HepG2 (cell line): ENCODE data around the gene TTC32. TPM values are rescaled to one million over a fixed set of nuclear protein-coding genes. Genes with fewer than 3 reads are reported as not detected.

Source experiments
- GATAD1 ChIP-seq: IDR thresholded peaks from 2 replicates; pipeline ENCODE4 v1.6.1; 2016; ENCODE audit warnings: missing genetic modification reagents, missing compliant biosample characterization
- KDM5B ChIP-seq: sonication (generic); formaldehyde crosslinking; IDR thresholded peaks from 2 replicates; pipeline ENCODE4 v1.4.0; 2020; ENCODE audit warnings: missing genetic modification reagents, mild to moderate bottlenecking, borderline replicate concordance
- SMC3 ChIP-seq: IDR thresholded peaks from 2 replicates; pipeline ENCODE4 v1.6.1; 2011; ENCODE audit warnings: low read length, improper control_type of control experiment
- THAP11 ChIP-seq: IDR thresholded peaks from 2 replicates; pipeline ENCODE4 v1.6.1; 2016; ENCODE audit warnings: missing biosample characterization, missing genetic modification reagents
- ZFX ChIP-seq: sonication (generic); formaldehyde crosslinking; IDR thresholded peaks from 2 replicates; pipeline ENCODE4 v1.4.0; 2020; ENCODE audit warnings: mild to moderate bottlenecking, low read depth, missing genetic modification reagents, moderate library complexity
- polyA plus RNA-seq, 8 experiments: library from polyadenylated mRNA; depleted of rRNA in 3 of 8; stranded (reverse) in 7 of 8; unstranded in 1 of 8; fragments of >200 nt; fragmentation: Illumina TruSeq in 4 of 8; extraction: Trizol in 4 of 8; gene quantifications; 2 replicates each; pipeline versions ENCODE4 v1.2.1 to v1.2.3, GENCODE V29; 2011 to 2016; ENCODE audit warnings: low read depth in 4 of 8, missing spikeins in 1 of 8, mixed read lengths in 1 of 8; ENCODE audit not compliant: insufficient read depth in 1 of 8
- total RNA-seq, 5 experiments: library from RNA; depleted of rRNA; stranded (reverse); fragments of >200 nt; fragmentation: Illumina TruSeq; extraction: Trizol; gene quantifications; 2 replicates each; pipeline ENCODE4 v1.2.3, GENCODE V29; 2016; ENCODE audit warnings: low read depth in 1 of 5
- TF ChIP-seq, protein P1 (sequence below): sonication (generic); formaldehyde crosslinking; IDR thresholded peaks from 2 replicates; pipeline ENCODE4 v1.5.0; 2020; ENCODE audit warnings: mild to moderate bottlenecking, missing genetic modification reagents, borderline replicate concordance
- TF ChIP-seq, protein P2 (sequence below): sonication (generic); formaldehyde crosslinking; IDR thresholded peaks from 2 replicates; pipeline ENCODE4 v1.8.1; 2023; ENCODE audit warnings: mild to moderate bottlenecking, moderate library complexity, missing genetic modification reagents
- TF ChIP-seq, protein P3 (sequence below): sonication (generic); formaldehyde crosslinking; IDR thresholded peaks from 2 replicates; pipeline ENCODE4 v1.9.0; 2021; ENCODE audit warnings: missing genetic modification reagents, mild to moderate bottlenecking, borderline replicate concordance
- TF ChIP-seq, protein P4 (sequence below): sonication (generic); formaldehyde crosslinking; IDR thresholded peaks from 2 replicates; pipeline ENCODE4 v1.4.0; 2020; ENCODE audit warnings: missing genetic modification reagents
- TF ChIP-seq, protein P5 (sequence below): sonication (generic); formaldehyde crosslinking; IDR thresholded peaks from 2 replicates; pipeline ENCODE4 v1.4.0; 2020; ENCODE audit warnings: missing genetic modification reagents
- TF ChIP-seq, protein P6 (sequence below): sonication (generic); formaldehyde crosslinking; IDR thresholded peaks from 2 replicates; pipeline ENCODE4 v1.4.0; 2020; ENCODE audit warnings: missing genetic modification reagents

Gene TTC32
- total and polyA plus RNA-seq, 2 of the 13 experiments (the other 11 are each of a cell fraction or from before 2014, with no cell fraction given) = 21.6 to 38.3 TPM

DNA sequence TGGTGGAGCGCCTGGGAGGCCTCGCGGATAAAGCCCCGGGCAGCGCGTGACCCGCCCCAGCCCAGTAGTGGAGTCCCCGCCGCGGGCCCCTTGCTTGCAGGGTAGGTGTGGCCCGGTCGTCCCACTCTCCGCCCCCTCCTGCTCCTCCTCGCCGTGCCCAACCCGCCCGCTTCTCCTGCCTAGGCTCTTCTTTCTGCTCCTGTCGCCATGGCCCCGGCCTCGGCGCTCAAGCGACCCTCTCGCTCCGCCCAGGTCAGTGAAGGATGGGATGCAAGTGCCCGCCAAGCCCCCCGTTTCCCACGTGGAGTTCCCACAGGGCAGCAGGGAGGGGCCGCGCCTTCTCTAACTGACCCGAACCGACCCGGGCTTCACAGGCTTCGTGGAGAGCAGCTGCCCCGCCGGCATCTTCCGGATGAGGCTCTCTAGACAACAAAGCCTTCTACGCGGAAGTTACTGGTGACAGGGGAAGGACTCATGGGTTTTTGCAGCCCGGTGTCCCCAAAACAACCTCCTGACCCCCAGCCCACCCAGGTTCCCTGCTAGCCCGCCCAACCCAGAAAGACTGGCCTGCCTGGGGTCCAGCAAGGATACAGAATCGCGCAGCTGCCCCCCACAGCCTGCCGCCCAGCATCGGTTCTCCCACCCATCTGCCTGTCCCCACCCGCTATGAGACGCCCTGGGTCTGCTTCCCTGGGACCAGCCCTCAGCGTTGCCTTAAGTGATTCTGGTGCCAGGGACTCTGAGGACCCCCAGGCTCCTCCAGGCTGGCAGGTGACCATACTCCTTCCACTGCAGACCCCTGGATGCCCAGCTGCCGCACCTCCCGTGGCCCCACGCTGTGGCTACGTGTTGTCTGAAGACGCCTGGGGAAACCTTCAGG, 32.8 kb downstream of the TTC32 start (continued):
- TF ChIP-seq, protein P1, sequence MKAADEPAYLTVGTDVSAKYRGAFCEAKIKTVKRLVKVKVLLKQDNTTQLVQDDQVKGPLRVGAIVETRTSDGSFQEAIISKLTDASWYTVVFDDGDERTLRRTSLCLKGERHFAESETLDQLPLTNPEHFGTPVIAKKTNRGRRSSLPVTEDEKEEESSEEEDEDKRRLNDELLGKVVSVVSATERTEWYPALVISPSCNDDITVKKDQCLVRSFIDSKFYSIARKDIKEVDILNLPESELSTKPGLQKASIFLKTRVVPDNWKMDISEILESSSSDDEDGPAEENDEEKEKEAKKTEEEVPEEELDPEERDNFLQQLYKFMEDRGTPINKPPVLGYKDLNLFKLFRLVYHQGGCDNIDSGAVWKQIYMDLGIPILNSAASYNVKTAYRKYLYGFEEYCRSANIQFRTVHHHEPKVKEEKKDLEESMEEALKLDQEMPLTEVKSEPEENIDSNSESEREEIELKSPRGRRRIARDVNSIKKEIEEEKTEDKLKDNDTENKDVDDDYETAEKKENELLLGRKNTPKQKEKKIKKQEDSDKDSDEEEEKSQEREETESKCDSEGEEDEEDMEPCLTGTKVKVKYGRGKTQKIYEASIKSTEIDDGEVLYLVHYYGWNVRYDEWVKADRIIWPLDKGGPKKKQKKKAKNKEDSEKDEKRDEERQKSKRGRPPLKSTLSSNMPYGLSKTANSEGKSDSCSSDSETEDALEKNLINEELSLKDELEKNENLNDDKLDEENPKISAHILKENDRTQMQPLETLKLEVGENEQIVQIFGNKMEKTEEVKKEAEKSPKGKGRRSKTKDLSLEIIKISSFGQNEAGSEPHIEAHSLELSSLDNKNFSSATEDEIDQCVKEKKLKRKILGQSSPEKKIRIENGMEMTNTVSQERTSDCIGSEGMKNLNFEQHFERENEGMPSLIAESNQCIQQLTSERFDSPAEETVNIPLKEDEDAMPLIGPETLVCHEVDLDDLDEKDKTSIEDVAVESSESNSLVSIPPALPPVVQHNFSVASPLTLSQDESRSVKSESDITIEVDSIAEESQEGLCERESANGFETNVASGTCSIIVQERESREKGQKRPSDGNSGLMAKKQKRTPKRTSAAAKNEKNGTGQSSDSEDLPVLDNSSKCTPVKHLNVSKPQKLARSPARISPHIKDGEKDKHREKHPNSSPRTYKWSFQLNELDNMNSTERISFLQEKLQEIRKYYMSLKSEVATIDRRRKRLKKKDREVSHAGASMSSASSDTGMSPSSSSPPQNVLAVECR = peak; percentile 22; the same call in 1 of the 2 replicates
- TF ChIP-seq, protein P2, sequence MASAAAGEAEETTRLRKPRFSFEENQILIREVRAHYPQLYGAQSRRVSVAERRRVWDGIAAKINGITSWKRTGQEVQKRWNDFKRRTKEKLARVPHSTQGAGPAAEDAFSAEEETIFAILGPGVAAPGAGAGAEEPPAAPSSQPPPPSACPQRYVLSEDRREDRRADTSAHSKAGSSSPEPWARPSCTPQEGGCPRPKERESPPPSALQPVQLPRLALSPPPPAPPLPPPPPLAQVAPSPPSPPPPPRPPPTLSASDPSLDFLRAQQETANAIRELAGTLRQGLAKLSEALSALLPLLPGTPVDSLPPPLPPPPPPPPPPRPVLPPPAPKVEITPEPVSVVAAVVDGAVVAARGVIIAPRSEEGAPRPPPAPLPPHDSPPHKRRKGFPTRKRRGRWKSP (CRISPR knock-in tag) = peak; percentile 47; the same call in 1 of the 2 replicates
- TF ChIP-seq KDM5B (CRISPR knock-in tag) = 0 out of 2 replicates have a peak, but pooled peaks have one; percentile 1
- no peak for TF ChIP-seq ZFX (CRISPR knock-in tag)
- TF ChIP-seq, protein P3, sequence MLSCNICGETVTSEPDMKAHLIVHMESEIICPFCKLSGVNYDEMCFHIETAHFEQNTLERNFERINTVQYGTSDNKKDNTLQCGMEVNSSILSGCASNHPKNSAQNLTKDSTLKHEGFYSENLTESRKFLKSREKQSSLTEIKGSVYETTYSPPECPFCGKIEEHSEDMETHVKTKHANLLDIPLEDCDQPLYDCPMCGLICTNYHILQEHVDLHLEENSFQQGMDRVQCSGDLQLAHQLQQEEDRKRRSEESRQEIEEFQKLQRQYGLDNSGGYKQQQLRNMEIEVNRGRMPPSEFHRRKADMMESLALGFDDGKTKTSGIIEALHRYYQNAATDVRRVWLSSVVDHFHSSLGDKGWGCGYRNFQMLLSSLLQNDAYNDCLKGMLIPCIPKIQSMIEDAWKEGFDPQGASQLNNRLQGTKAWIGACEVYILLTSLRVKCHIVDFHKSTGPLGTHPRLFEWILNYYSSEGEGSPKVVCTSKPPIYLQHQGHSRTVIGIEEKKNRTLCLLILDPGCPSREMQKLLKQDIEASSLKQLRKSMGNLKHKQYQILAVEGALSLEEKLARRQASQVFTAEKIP (CRISPR knock-in tag) = no peak
- TF ChIP-seq SMC3 = no peak
- TF ChIP-seq THAP11 = 0 out of 2 replicates have a peak, but pooled peaks have one; percentile 11
- TF ChIP-seq GATAD1 = no peak
- TF ChIP-seq, protein P4, sequence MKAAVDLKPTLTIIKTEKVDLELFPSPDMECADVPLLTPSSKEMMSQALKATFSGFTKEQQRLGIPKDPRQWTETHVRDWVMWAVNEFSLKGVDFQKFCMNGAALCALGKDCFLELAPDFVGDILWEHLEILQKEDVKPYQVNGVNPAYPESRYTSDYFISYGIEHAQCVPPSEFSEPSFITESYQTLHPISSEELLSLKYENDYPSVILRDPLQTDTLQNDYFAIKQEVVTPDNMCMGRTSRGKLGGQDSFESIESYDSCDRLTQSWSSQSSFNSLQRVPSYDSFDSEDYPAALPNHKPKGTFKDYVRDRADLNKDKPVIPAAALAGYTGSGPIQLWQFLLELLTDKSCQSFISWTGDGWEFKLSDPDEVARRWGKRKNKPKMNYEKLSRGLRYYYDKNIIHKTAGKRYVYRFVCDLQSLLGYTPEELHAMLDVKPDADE = no peak
- TF ChIP-seq, protein P5, sequence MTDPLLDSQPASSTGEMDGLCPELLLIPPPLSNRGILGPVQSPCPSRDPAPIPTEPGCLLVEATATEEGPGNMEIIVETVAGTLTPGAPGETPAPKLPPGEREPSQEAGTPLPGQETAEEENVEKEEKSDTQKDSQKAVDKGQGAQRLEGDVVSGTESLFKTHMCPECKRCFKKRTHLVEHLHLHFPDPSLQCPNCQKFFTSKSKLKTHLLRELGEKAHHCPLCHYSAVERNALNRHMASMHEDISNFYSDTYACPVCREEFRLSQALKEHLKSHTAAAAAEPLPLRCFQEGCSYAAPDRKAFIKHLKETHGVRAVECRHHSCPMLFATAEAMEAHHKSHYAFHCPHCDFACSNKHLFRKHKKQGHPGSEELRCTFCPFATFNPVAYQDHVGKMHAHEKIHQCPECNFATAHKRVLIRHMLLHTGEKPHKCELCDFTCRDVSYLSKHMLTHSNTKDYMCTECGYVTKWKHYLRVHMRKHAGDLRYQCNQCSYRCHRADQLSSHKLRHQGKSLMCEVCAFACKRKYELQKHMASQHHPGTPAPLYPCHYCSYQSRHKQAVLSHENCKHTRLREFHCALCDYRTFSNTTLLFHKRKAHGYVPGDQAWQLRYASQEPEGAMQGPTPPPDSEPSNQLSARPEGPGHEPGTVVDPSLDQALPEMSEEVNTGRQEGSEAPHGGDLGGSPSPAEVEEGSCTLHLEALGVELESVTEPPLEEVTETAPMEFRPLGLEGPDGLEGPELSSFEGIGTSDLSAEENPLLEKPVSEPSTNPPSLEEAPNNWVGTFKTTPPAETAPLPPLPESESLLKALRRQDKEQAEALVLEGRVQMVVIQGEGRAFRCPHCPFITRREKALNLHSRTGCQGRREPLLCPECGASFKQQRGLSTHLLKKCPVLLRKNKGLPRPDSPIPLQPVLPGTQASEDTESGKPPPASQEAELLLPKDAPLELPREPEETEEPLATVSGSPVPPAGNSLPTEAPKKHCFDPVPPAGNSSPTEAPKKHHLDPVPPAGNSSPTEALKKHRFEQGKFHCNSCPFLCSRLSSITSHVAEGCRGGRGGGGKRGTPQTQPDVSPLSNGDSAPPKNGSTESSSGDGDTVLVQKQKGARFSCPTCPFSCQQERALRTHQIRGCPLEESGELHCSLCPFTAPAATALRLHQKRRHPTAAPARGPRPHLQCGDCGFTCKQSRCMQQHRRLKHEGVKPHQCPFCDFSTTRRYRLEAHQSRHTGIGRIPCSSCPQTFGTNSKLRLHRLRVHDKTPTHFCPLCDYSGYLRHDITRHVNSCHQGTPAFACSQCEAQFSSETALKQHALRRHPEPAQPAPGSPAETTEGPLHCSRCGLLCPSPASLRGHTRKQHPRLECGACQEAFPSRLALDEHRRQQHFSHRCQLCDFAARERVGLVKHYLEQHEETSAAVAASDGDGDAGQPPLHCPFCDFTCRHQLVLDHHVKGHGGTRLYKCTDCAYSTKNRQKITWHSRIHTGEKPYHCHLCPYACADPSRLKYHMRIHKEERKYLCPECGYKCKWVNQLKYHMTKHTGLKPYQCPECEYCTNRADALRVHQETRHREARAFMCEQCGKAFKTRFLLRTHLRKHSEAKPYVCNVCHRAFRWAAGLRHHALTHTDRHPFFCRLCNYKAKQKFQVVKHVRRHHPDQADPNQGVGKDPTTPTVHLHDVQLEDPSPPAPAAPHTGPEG (CRISPR knock-in tag) = no peak
- TF ChIP-seq, protein P6, sequence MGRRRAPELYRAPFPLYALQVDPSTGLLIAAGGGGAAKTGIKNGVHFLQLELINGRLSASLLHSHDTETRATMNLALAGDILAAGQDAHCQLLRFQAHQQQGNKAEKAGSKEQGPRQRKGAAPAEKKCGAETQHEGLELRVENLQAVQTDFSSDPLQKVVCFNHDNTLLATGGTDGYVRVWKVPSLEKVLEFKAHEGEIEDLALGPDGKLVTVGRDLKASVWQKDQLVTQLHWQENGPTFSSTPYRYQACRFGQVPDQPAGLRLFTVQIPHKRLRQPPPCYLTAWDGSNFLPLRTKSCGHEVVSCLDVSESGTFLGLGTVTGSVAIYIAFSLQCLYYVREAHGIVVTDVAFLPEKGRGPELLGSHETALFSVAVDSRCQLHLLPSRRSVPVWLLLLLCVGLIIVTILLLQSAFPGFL (CRISPR knock-in tag) = no peak
